Activated CD4-positive, alpha-beta T cell treated with anti-CD3 and anti-CD28 coated beads, Interleukin-2, amount 10 ng/mL, durations not matched to agents 24 days and 14 days (primary cell): ENCODE measurements around the gene CPS1. TPM values are rescaled to one million over a fixed set of nuclear protein-coding genes. Genes with fewer than 3 reads are reported as not detected.

Experiments used
- DNase-seq: peaks from one replicate; pipeline ENCODE4 v3.0.0; 2022
- H3K27ac Mint-ChIP-seq: one replicate; pipeline ENCODE4 v1.8.0; 2022; ENCODE audit warnings: mild to moderate bottlenecking, mixed read lengths
- H3K27me3 Mint-ChIP-seq: one replicate; pipeline ENCODE4 v1.8.0; 2022; ENCODE audit warnings: mixed read lengths
- H3K36me3 Mint-ChIP-seq: one replicate; pipeline ENCODE4 v1.8.0; 2022; ENCODE audit warnings: low read depth, mild to moderate bottlenecking, mixed read lengths
- H3K4me1 Mint-ChIP-seq: one replicate; pipeline ENCODE4 v1.8.0; 2021; ENCODE audit warnings: mixed read lengths
- H3K4me3 Mint-ChIP-seq: one replicate; pipeline ENCODE4 v1.8.0; 2022; ENCODE audit warnings: mild to moderate bottlenecking, moderate library complexity, mixed read lengths
- H3K9me3 Mint-ChIP-seq: one replicate; pipeline ENCODE4 v1.8.0; 2021; ENCODE audit warnings: mixed read lengths
- intact Hi-C: fragments of 100-400 bp; cut with micrococcal nuclease; formaldehyde crosslinking; loops from one replicate; pipeline ENCODE4 v1.15.1; 2023
- total RNA-seq: library from RNA; stranded (reverse); gene quantifications from 2 replicates; pipeline ENCODE4 v1.2.3, GENCODE V29; 2022

CPS1 gene
- total RNA-seq, 1 donor from 2014 or later = 0.75 TPM

GRCh38 chr2:210655229-210655975, 99.0 kb downstream of the CPS1 start:
- DNase-seq = no peak
- no peak overlapping the region for H3K4me3 Mint-ChIP-seq
- intact Hi-C loops = no loop called here

GRCh38 chr2:210657874-210658273, 101.5 kb downstream of the CPS1 start:
- H3K9me3 Mint-ChIP-seq = no peaks in the 10 kb centered on the region
- no peak for DNase-seq
- H3K4me1 Mint-ChIP-seq = no peaks in the 10 kb centered on the region
- no peak overlapping the region for H3K4me3 Mint-ChIP-seq
- no peaks in the 10 kb centered on the region for H3K36me3 Mint-ChIP-seq
- H3K27me3 Mint-ChIP-seq = no peaks in the 10 kb centered on the region
- intact Hi-C loops = no loop called here
- H3K27ac Mint-ChIP-seq = no peak overlapping the region

More at GRCh38 chr2:210655229-210655975, 99.0 kb downstream of the CPS1 start:
- H3K4me1 Mint-ChIP-seq = no peaks in the 10 kb centered on the region
- H3K27ac Mint-ChIP-seq = no peak overlapping the region
- H3K36me3 Mint-ChIP-seq = no peaks in the 10 kb centered on the region
- no peaks in the 10 kb centered on the region for H3K27me3 Mint-ChIP-seq
- no peaks in the 10 kb centered on the region for H3K9me3 Mint-ChIP-seq

GRCh38 chr2:210660751-210661150, 104.4 kb downstream of the CPS1 start:
- H3K9me3 Mint-ChIP-seq = no peaks in the 10 kb centered on the region
- no peaks in the 10 kb centered on the region for H3K36me3 Mint-ChIP-seq
- no peak for DNase-seq
- no peaks in the 10 kb centered on the region for H3K27me3 Mint-ChIP-seq
- H3K4me1 Mint-ChIP-seq = no peaks in the 10 kb centered on the region
- H3K4me3 Mint-ChIP-seq = no peak overlapping the region
- no peak overlapping the region for H3K27ac Mint-ChIP-seq
- intact Hi-C loops = no loop called here

- DNase-seq = no peak
- intact Hi-C loops = no loop called here
- Mint-ChIP-seq H3K27ac (no peak overlapping the region), H3K4me3 (no peak overlapping the region), H3K27me3 (no peaks in the 10 kb centered on the region), H3K36me3 (no peaks in the 10 kb centered on the region), H3K9me3 (no peaks in the 10 kb centered on the region), H3K4me1 (no peaks in the 10 kb centered on the region)
These were observed 106.2 kb downstream of the CPS1 start for GRCh38 chr2:210662560-210662959.

- intact Hi-C loops = no loop called here
- Mint-ChIP-seq H3K4me1 (no peaks in the 10 kb centered on the region), H3K36me3 (no peaks in the 10 kb centered on the region), H3K27me3 (no peaks in the 10 kb centered on the region), H3K4me3 (no peak overlapping the region), H3K9me3 (no peaks in the 10 kb centered on the region), H3K27ac (no peak overlapping the region)
- no peak for DNase-seq
These were observed 107.3 kb downstream of the CPS1 start for GRCh38 chr2:210663631-210664089.

GRCh38 chr2:210667711-210668110, 111.3 kb downstream of the CPS1 start:
- no peaks in the 10 kb centered on the region for H3K27me3 Mint-ChIP-seq
- H3K27ac Mint-ChIP-seq = no peak overlapping the region
- H3K4me1 Mint-ChIP-seq = no peaks in the 10 kb centered on the region
- intact Hi-C loops = no loop called here
- no peaks in the 10 kb centered on the region for H3K36me3 Mint-ChIP-seq
- DNase-seq = no peak
- no peaks in the 10 kb centered on the region for H3K9me3 Mint-ChIP-seq
- no peak overlapping the region for H3K4me3 Mint-ChIP-seq

- intact Hi-C loops = no loop called here
- no peak overlapping the region for H3K27ac Mint-ChIP-seq
- no peak for DNase-seq
- no peaks in the 10 kb centered on the region for H3K27me3 Mint-ChIP-seq
- no peaks in the 10 kb centered on the region for H3K9me3 Mint-ChIP-seq
- H3K4me1 Mint-ChIP-seq = no peaks in the 10 kb centered on the region
- no peak overlapping the region for H3K4me3 Mint-ChIP-seq
- H3K36me3 Mint-ChIP-seq = no peaks in the 10 kb centered on the region
These were observed 114.7 kb downstream of the CPS1 start for GRCh38 chr2:210671065-210671464.

- Mint-ChIP-seq H3K4me3 (no peak overlapping the region), H3K4me1 (no peaks in the 10 kb centered on the region), H3K36me3 (no peaks in the 10 kb centered on the region), H3K9me3 (no peaks in the 10 kb centered on the region), H3K27ac (no peak overlapping the region), H3K27me3 (no peaks in the 10 kb centered on the region)
- no peak for DNase-seq
- intact Hi-C loops = no loop called here
These were observed 116.7 kb downstream of the CPS1 start for GRCh38 chr2:210673117-210673516.

- Mint-ChIP-seq H3K4me3 (no peak overlapping the region), H3K36me3 (no peaks in the 10 kb centered on the region), H3K4me1 (no peaks in the 10 kb centered on the region), H3K9me3 (no peaks in the 10 kb centered on the region), H3K27ac (no peak overlapping the region), H3K27me3 (no peaks in the 10 kb centered on the region)
- intact Hi-C loops = no loop called here
- no peak for DNase-seq
These were observed 119.7 kb downstream of the CPS1 start for GRCh38 chr2:210676067-210676466.

- H3K27ac Mint-ChIP-seq = no peak overlapping the region
- H3K36me3 Mint-ChIP-seq = no peaks in the 10 kb centered on the region
- DNase-seq = no peak
- H3K4me1 Mint-ChIP-seq = no peaks in the 10 kb centered on the region
- intact Hi-C loops = no loop called here
- no peaks in the 10 kb centered on the region for H3K9me3 Mint-ChIP-seq
- H3K27me3 Mint-ChIP-seq = no peaks in the 10 kb centered on the region
- H3K4me3 Mint-ChIP-seq = no peak overlapping the region
These were observed 125.1 kb downstream of the CPS1 start for GRCh38 chr2:210681491-210681890.

GRCh38 chr2:210686401-210686800, 130.0 kb downstream of the CPS1 start:
- H3K4me1 Mint-ChIP-seq = no peaks in the 10 kb centered on the region
- no peak for DNase-seq
- H3K9me3 Mint-ChIP-seq = no peaks in the 10 kb centered on the region

GRCh38 chr2:210687786-210688470, 131.5 kb downstream of the CPS1 start:
- H3K4me1 Mint-ChIP-seq = no peaks in the 10 kb centered on the region
- intact Hi-C loops = no loop called here

More at GRCh38 chr2:210686401-210686800, 130.0 kb downstream of the CPS1 start:
- H3K36me3 Mint-ChIP-seq = no peaks in the 10 kb centered on the region
- intact Hi-C loops = no loop called here
- no peak overlapping the region for H3K4me3 Mint-ChIP-seq
- no peak overlapping the region for H3K27ac Mint-ChIP-seq
- H3K27me3 Mint-ChIP-seq = no peaks in the 10 kb centered on the region

GRCh38 chr2:210707900-210708299, 151.5 kb downstream of the CPS1 start:
- Mint-ChIP-seq H3K4me1 (no peaks in the 10 kb centered on the region), H3K9me3 (no peaks in the 10 kb centered on the region), H3K36me3 (no peaks in the 10 kb centered on the region), H3K4me3 (no peak overlapping the region), H3K27me3 (no peaks in the 10 kb centered on the region), H3K27ac (no peak overlapping the region)
- intact Hi-C loops = no loop called here
- no peak for DNase-seq

More at GRCh38 chr2:210687786-210688470, 131.5 kb downstream of the CPS1 start:
- no peaks in the 10 kb centered on the region for H3K36me3 Mint-ChIP-seq
- H3K9me3 Mint-ChIP-seq = no peaks in the 10 kb centered on the region
- DNase-seq = no peak
- H3K27ac Mint-ChIP-seq = no peak overlapping the region
- no peak overlapping the region for H3K4me3 Mint-ChIP-seq
- no peaks in the 10 kb centered on the region for H3K27me3 Mint-ChIP-seq

- intact Hi-C loops = no loop called here
- H3K9me3 Mint-ChIP-seq = no peaks in the 10 kb centered on the region
- H3K27me3 Mint-ChIP-seq = no peaks in the 10 kb centered on the region
- H3K4me3 Mint-ChIP-seq = no peak overlapping the region
- H3K36me3 Mint-ChIP-seq = no peaks in the 10 kb centered on the region
- no peak for DNase-seq
- H3K27ac Mint-ChIP-seq = no peak overlapping the region
- H3K4me1 Mint-ChIP-seq = no peaks in the 10 kb centered on the region
These were observed 156.7 kb downstream of the CPS1 start for GRCh38 chr2:210713122-210713521.
